ENCODE measurements around the gene CHST14. TPM values are rescaled to one million over a fixed set of nuclear protein-coding genes. Genes with fewer than 3 reads are reported as not detected.

CHST14 gene
- total RNA-seq, 1 donor from 2014 or later, result 3.9 TPM

DNA sequence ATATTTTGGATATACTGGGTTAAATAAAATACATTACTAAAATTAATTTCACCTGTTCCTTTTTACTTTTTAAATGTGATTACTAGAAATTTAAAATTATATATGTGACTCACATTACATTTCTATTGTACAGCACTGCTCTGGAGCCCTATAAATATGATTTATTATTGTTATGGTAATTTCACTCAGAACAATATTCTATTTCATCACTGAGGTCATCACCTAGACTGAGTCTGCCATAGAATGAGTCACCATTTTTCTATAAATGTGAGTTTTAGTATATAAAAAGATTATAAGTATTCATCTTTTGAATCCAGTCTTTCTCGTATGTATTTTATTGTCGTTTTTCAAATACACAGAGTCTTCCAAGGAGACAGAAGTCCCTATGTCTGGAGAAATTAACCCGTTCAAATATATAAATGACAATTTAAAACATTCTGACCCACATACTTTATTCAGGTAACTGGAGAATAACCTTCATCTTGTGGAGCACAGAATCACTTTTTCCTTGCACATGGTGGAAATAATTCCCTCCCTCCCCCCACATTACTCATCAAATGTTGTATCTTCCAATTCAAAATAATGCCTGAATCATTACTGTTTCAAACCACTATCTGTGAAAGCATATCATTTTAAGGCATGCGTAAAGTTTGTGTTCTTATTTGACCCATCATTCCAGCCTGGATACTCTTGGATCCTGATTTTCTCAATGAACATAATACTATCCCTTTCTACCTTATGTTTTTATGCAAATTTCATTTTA lies 30.0 kb downstream of the CHST14 start:
- TF ChIP-seq, protein P1, sequence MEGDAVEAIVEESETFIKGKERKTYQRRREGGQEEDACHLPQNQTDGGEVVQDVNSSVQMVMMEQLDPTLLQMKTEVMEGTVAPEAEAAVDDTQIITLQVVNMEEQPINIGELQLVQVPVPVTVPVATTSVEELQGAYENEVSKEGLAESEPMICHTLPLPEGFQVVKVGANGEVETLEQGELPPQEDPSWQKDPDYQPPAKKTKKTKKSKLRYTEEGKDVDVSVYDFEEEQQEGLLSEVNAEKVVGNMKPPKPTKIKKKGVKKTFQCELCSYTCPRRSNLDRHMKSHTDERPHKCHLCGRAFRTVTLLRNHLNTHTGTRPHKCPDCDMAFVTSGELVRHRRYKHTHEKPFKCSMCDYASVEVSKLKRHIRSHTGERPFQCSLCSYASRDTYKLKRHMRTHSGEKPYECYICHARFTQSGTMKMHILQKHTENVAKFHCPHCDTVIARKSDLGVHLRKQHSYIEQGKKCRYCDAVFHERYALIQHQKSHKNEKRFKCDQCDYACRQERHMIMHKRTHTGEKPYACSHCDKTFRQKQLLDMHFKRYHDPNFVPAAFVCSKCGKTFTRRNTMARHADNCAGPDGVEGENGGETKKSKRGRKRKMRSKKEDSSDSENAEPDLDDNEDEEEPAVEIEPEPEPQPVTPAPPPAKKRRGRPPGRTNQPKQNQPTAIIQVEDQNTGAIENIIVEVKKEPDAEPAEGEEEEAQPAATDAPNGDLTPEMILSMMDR (IDR thresholded peaks at IDR 0.05; ENCODE audit: partially characterized antibody, unreplicated experiment), result no peak
- Mint-ChIP-seq H3K27ac (ENCODE audit: unreplicated experiment) (no peak overlapping the region), H3K27me3 (ENCODE audit: unreplicated experiment) (no peaks in the 10 kb centered on the region), H3K4me3 (ENCODE audit: unreplicated experiment) (no peak overlapping the region), H3K4me1 (ENCODE audit: low read depth, unreplicated experiment) (no peaks in the 10 kb centered on the region), H3K36me3 (ENCODE audit: unreplicated experiment) (no peaks in the 10 kb centered on the region), H3K9me3 (ENCODE audit: unreplicated experiment) (peaks cover 2% of the 10 kb centered on the region)
- DNase-seq, result no peak

DNA sequence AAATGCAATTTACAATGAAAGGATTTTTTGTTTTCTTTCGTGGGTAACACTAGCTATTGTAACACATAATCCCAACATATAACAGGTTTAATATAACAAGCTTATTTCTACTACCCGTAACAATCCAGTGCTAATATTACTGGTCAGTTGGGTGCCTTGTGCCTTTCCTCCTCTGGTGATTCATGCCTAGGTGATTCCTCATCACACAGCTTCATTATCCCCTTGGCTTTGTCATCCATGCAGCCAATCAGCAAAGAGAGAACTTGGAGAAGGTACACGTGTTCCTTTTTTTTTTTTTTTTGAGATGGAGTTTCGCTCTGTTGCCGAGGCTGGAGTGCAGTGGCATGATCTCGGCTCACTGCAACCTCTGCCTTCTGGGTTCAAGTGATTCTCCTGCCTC lies 30.7 kb downstream of the CHST14 start:
- no peak overlapping the region for H3K4me3 Mint-ChIP-seq (ENCODE audit: unreplicated experiment)
- no peaks in the 10 kb centered on the region for H3K36me3 Mint-ChIP-seq (ENCODE audit: unreplicated experiment)

DNA sequence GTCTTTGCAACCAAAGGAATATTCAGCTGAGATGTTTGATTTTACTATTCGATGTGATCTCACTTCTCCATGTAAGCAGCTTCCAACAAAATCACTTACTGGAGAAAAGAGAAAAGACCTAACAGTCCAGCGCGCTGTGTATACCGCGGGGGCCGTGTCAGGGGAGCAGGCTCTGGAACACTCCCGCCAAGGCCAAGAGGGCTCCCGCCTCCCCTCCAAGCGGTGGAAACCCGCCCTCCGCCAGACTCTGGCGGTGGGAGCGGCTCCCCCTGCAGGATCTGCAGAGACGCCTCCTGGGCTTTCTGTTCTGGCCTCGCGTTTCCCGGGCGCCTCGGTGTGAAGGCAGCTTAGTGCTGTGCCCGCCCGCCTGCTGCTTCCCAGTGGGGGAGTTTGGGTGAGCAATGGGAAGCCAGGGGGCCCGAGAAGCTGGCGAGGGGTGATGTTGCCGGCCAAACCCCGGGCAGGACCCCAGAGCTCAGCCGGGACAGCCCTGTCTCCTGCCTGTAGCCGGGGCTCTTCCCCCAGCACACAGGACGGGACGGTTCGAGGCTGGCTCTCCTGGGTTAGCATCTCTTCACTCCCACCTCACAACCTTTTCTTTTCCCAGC lies 36.3 kb downstream of the CHST14 start:
- H3K9me3 Mint-ChIP-seq (ENCODE audit: unreplicated experiment), result peaks cover 4% of the 10 kb centered on the region
- peaks cover 3% of the 10 kb centered on the region for H3K4me1 Mint-ChIP-seq (ENCODE audit: low read depth, unreplicated experiment)
- H3K4me3 Mint-ChIP-seq (ENCODE audit: unreplicated experiment), result no peak overlapping the region
- H3K36me3 Mint-ChIP-seq (ENCODE audit: unreplicated experiment), result no peaks in the 10 kb centered on the region
- H3K27me3 Mint-ChIP-seq (ENCODE audit: unreplicated experiment), result peaks cover 7% of the 10 kb centered on the region
- peak; percentile 89 for DNase-seq
- TF ChIP-seq, protein P1 (IDR thresholded peaks at IDR 0.05; ENCODE audit: partially characterized antibody, unreplicated experiment), result peak; percentile 15
- H3K27ac Mint-ChIP-seq (ENCODE audit: unreplicated experiment), result no peak overlapping the region

More for the DNA sequence above, 30.7 kb downstream of the CHST14 start:
- TF ChIP-seq, protein P1 (IDR thresholded peaks at IDR 0.05; ENCODE audit: partially characterized antibody, unreplicated experiment), result no peak
- Mint-ChIP-seq H3K9me3 (ENCODE audit: unreplicated experiment) (peaks cover 2% of the 10 kb centered on the region), H3K27me3 (ENCODE audit: unreplicated experiment) (no peaks in the 10 kb centered on the region), H3K27ac (ENCODE audit: unreplicated experiment) (no peak overlapping the region), H3K4me1 (ENCODE audit: low read depth, unreplicated experiment) (no peaks in the 10 kb centered on the region)
- DNase-seq, result no peak

DNA sequence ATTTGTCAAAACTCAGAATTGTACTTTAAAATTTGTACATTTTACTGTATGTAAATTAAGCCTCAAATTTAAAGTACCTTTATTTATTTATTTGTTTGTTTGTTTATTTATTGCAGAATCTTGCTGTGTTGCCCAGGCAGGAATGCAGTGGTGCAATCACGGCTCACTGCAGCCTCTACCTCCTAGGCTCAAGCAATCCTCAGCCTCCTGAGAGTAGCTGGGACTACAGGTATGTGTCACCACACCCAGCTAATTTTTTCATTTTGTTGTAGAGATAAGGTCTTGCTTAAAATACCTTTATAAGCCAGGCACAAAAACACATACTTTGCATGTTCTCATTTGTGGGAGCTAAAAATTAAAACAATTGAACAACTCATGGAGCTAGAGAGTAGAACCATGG lies 37.4 kb downstream of the CHST14 start:
- no peaks in the 10 kb centered on the region for H3K36me3 Mint-ChIP-seq (ENCODE audit: unreplicated experiment)
- TF ChIP-seq, protein P1 (IDR thresholded peaks at IDR 0.05; ENCODE audit: partially characterized antibody, unreplicated experiment), result no peak
- H3K4me3 Mint-ChIP-seq (ENCODE audit: unreplicated experiment), result no peak overlapping the region
- peaks cover 7% of the 10 kb centered on the region for H3K9me3 Mint-ChIP-seq (ENCODE audit: unreplicated experiment)
- H3K27ac Mint-ChIP-seq (ENCODE audit: unreplicated experiment), result no peak overlapping the region
- peaks cover 6% of the 10 kb centered on the region for H3K4me1 Mint-ChIP-seq (ENCODE audit: low read depth, unreplicated experiment)
- peaks cover 9% of the 10 kb centered on the region for H3K27me3 Mint-ChIP-seq (ENCODE audit: unreplicated experiment)
- DNase-seq, result no peak

DNA sequence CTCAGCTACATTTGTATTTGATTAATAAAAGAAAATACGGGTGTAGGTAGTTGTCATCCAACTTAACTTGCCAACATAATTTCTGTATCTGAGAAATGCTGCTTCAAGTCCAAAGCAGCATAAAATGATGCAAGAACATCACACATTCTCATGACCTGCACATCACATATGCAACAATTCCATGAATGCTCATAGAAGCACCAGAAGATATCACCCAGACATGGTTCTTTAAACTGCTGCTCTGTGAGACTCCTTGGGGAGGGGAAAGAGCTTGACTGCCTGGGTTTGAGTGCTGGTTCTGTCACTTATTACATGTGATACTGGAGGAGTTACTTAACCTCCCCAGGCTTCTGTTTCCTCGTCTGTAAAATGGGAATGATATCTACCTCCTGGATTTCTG lies 39.4 kb downstream of the CHST14 start:
- peaks cover 9% of the 10 kb centered on the region for H3K27me3 Mint-ChIP-seq (ENCODE audit: unreplicated experiment)
- no peaks in the 10 kb centered on the region for H3K36me3 Mint-ChIP-seq (ENCODE audit: unreplicated experiment)
- TF ChIP-seq, protein P1 (IDR thresholded peaks at IDR 0.05; ENCODE audit: partially characterized antibody, unreplicated experiment), result no peak
- peaks cover 5% of the 10 kb centered on the region for H3K9me3 Mint-ChIP-seq (ENCODE audit: unreplicated experiment)
- peaks cover 6% of the 10 kb centered on the region for H3K4me1 Mint-ChIP-seq (ENCODE audit: low read depth, unreplicated experiment)
- H3K4me3 Mint-ChIP-seq (ENCODE audit: unreplicated experiment), result peak overlapping the region; percentile 71
- DNase-seq, result no peak
- no peak overlapping the region for H3K27ac Mint-ChIP-seq (ENCODE audit: unreplicated experiment)
